CD4-positive, alpha-beta T cell treated with Interleukin-21 for 1 hour (primary cell): ENCODE results near the gene GNPTG.
"Not testable (repeated sequence)": the region's sequence is repeated elsewhere in the genome, so short reads cannot be mapped to it uniquely, and the experiment has no call there.

Experiments used
- DNase-seq: peaks from one replicate; pipeline ENCODE4 v3.0.0-alpha.2; 2020

The GNPTG gene

DNA sequence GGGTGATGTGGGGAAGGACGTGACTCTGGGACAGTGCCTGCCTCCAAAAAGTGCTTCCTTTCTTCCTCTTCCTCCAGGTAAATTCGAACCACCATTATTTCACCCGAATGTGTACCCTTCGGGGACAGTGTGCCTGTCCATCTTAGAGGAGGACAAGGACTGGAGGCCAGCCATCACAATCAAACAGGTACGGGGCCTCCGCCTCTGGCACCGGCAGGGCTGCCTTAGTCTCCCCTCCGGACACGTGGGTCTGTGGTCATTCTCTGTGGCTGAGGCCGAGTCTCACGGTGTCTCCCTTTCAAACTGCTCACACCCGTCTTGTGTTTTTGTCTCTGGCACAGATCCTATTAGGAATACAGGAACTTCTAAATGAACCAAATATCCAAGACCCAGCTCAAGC lies 31.6 kb upstream of the GNPTG start:
- no peak for DNase-seq

GRCh38 chr16:1320658-1321240 lies 31.0 kb upstream of the GNPTG start:
- no peak for DNase-seq

- no peak for DNase-seq
These were observed 29.3 kb upstream of the GNPTG start for GRCh38 chr16:1322407-1322806.

DNA sequence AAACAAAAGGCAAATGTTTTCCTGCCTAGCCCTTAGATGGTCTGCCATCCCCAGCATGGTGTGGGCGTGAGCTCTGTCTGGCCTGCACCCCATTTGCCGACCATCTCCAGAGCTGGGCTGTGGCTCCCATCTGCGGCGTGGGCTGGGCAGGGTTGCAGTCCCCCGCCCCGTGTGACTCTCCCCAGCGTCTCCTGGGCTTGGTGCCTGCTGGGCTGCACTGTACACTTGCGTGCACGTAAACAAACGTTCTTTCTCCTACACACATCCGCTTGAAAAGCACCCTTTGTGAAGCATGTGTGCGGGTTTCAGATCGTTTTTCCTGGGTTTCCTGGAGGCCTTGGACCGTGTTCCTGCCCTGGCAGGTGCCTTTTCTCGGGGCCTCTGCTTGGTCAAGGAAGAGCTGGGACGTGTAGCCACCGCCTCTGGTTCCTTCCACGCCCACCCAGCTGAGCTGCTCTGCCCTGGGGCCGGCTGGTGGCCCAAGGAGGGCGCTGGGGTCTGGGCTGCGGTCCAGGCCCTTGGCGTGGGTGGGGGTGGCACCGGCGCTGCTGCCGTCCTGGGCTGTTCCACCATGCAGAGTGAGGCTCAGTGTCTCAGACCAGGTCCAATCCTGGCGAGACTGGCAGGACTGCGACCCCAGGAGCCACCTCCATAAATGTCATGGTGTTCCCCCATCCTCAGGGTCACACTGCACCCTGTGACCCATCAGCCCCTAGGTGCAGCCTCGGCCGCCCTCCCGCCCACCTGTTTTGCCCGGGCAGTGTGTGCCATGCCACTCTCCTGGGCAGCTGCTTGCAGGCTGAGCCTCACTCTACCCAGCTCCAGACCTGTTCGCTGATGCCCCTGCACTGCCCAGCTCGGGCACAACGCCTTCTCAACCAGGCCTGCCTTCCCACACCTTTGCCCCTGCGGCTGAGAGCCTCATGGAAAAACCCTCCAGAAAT lies 28.2 kb upstream of the GNPTG start:
- no peak for DNase-seq

- DNase-seq: no peak
These were observed 27.4 kb upstream of the GNPTG start for GRCh38 chr16:1324286-1324826.

DNA sequence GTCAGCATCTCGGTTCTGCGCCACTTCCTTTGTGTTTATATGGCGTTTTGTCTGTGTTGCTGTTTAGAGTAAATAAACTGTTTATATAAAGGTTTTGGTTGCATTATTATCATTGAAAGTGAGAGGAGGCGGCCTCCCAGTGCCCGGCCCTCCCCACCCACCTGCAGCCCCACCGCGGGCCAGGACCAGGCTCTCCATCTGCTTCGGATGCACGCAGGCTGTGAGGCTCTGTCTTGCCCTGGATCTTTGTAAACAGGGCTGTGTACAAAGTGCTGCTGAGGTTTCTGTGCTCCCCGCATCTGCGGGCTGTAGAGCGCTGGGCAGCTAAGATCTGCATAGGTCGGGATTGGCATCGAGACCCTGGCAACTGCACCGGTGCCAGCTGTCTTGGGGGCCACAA lies 26.5 kb upstream of the GNPTG start:
- no peak for DNase-seq

DNA sequence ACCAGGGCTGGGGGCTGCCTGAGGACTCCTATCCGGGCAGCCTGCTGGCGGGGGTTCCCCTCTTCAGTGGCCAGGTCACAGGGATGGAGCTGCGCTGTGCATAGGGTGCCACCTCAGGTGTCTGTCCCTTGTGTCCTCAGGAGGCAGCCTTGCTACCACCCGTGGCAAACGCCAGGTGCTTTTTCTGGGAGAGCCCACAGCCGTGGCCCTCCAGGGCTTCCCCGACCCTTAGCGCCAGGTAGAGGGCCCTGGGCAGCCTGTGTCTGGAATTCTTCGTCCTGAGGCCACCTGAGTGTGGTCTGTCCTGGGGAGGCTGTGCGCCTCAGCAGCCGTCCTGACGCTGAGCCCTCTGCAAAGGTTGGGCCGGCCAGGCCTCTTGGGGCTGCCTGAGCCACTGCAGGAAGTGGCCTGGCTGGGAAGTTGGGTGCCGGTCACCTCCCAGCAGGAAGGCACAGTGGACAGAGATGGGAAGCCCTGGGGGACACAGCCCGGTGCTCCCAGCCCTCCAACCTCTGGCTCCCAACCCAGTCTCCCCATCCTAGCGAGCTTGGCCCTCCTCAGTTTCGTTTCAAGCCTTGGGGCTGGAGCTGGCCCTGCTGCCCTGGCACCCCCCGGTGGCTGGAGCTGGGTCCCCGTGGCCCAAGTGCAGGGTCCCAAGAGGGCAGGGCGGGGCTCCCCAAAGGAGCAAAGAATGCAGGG lies 25.9 kb upstream of the GNPTG start:
- no peak for DNase-seq

DNA sequence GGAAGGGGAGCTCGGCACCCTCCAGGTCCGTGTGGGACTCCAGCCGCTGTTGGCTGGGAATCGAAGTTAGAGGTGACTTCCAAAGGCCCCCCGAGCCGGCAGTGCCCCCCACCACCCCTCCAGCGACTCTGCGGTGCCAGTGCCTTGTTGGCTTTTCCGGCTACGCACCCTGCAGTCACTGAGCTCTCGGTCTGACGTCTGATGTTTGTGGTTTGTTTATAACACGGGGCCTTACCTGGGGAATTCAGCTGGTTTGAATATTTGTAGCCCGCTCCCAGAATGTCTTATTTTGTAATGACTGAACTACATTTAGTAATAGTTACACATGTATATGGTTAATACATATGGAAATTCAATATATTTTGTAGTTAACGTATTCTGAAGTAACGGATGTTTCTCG lies 25.3 kb upstream of the GNPTG start:
- DNase-seq: no peak

GRCh38 chr16:1326946-1327618 lies 24.6 kb upstream of the GNPTG start:
- no peak for DNase-seq

GRCh38 chr16:1327619-1327947 lies 24.1 kb upstream of the GNPTG start:
- no peak for DNase-seq

- DNase-seq: not testable (repeated sequence)
These were observed 23.6 kb upstream of the GNPTG start for GRCh38 chr16:1328136-1328535.

GRCh38 chr16:1328961-1329360 lies 22.8 kb upstream of the GNPTG start:
- DNase-seq: not testable (repeated sequence)

DNA sequence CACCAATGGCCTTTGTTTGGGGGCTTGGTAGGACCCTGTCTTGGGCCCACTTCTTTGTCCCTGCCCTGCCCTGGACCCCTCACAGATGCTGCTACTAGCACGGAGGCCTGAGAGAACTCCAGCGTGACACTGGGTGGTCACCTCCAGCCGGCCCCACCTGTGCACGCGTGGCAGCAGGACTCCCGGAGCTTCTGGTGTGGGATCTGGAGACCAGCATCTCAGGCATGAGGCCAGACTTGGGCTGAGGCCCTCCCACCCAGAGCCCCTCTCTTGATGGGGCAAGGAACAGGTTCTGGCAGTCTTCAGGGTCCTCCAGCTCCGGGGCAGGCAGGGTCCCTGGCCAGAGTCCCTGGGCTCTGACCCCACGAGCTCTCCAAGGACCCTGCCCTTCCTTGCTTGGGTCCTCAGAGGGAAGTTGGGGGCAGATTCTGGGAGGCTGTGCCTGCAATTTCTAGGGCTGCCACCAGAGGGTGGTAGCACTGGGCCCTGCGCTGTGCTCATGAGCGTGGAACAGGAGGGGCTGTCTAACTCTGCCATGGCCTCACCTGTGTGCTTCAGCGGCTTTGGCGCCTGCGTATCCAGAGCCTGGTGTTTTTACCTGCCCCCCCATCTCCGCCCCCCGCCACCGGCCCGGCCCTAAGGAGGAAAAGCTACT lies 21.3 kb upstream of the GNPTG start:
- no peak for DNase-seq

GRCh38 chr16:1330931-1331711 lies 20.6 kb upstream of the GNPTG start:
- no peak for DNase-seq

DNA sequence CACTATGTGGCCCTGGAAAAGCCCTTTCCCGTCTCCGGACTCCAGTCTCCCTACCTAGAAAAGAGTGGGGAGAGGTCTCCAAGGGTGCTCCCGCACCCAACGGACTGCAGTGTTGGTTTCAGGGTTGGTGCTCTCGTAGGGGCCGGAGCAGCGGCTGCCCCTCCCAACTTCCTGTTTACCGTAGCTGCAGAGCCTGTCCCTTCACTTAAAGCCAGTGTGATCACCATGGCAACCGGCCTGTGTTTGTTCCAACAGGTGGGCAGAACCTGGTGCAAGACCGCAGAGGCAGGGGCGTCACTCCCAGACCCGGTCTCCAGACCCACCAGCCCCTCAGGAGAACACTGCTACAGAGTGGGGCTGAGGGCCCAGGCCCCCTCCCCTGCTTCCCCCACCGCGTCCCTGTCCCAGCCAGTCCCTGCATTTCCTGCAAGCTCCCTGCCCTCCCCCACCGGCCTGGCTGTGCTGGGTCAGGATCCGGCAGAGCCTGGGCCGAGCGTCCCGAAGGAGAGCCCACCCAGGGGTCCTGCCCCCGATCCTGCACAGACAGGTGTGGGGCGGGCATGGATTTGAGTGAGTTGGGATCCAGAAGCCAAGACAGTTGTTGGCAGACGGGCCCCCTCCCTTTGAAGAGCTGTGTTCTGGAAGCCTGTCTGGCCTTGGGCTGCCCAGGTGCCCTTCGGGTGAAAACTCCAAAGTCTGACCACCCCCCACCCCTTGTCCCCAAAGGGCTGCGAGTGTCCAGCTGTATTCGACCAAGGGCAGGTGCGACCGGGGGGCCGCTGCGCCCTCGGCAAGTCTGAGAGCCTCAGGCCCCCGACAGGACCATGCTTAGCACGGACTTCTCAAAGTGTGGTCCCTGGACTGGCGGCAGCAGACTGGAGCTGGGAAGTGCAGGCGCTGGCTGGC lies 19.8 kb upstream of the GNPTG start:
- DNase-seq: peak; percentile 76

- DNase-seq: no peak
These were observed 19.0 kb upstream of the GNPTG start for GRCh38 chr16:1332618-1333148.

DNA sequence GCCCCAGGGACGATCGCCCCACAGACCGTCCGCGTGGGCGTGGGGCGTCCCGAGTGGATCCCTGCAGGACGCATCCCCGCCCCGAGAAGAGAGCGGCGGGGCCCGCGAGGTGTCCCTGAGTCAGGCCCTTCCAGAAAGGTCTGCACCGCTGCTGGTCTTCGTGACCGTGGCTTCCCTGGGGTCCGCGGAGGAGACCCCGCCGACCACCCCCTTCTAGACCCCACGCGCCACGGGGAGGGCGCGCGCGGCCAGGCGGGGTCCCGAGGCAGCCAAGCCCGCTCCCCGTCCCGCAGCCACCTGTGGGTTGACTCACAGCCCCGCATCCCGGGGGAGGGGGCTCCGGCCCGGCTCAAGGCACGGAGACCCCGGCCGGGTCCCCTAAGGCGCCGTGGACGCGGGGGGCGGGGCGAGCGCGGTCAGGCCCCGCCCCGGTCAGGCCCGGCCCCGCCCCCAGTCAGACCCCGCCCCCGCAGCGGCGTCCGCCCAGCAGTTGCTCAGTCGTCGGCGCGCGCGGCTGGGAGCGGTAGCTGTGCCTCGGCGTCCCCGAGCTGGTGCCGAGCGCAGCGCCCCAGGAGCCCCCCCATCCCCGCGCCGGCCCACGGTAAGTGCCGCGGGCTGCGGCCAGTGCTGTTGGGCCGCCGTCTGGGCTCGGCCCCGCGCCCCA lies 18.4 kb upstream of the GNPTG start, which contains the start of gene BAIAP3:
Gene BAIAP3 (plus strand): TSS at position 497 of the 664 bp plus-strand sequence. CDS start 4,905 bp downstream, outside the sequence.
- peak; percentile 43 for DNase-seq

DNA sequence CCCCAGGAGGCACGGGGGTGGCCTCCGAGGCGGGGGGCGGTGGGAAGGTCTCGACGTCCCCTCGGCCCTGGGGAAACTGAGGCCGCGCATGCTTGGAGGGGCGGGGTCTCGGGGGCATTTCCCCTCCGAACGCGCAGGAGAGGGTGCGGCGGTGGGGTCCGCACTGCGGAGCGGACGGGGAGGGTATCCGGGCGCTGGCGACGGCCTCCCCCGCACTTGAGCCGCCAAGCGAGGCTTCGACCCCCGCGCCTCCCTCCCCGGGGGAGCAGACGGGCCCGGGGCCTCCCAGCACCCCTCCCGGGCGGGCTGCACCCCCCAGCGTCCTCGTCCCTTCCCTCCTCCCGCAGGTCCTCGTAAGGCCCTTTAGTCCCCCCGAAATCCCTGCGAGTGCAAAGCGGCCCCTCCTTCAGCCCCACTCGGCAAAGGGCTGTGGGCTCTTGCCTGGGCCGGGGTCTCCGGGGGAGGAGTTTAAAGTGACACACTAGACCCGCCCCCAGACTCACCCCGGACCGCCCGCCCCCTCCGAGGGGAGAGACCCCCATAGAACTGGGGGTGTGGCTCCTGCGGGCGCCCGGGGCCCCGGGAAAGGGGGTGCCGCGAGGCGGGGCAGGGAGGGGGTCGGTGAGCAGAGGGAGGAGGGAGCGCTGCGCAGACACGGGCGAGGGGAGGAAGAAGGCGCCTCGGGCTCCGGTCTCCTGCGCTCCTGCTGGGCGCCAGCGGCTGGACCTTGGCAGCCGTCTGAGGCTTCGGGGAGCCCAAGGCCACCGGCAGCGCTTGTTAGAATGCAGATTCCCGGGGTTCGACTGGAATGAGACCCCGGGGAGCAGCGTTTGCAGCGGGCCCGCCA lies 17.7 kb upstream of the GNPTG start:
- DNase-seq: no peak

- DNase-seq: no peak
These were observed 17.0 kb upstream of the GNPTG start for GRCh38 chr16:1334739-1335138.
